HEK293T (cell line): Measurements from ENCODE around the gene GLMN.

ENCODE experiments used
- CTCF ChIA-PET: fragments of 350-600 bp; formaldehyde crosslinking; extraction: SDS; loops from one replicate; lab custom pipeline; 2021; ENCODE audit warnings: antibody characterized with exemption, inconsistent platforms; lab: Yijun Ruan, JAX
- POLR2A ChIA-PET: fragments of 350-600 bp; formaldehyde crosslinking; extraction: SDS; loops from one replicate; lab custom pipeline; 2020; ENCODE audit warnings: antibody characterized with exemption, inconsistent platforms; lab: Yijun Ruan, JAX
- DNase-seq: peaks from one replicate; pipeline ENCODE4 v3.0.0; 2012; ENCODE audit warnings: mixed read lengths; ENCODE audit errors: extremely low spot score
- ARNT ChIP-seq: fragments of 450-650 bp; IDR thresholded peaks from 2 replicates; pipeline ENCODE4 v1.6.1; 2017; ENCODE audit warnings: mild to moderate bottlenecking
- BHLHE40 ChIP-seq: fragments of 450-650 bp; IDR thresholded peaks from 2 replicates; pipeline ENCODE4 v1.6.1; 2016; ENCODE audit warnings: mild to moderate bottlenecking, moderate library complexity, borderline replicate concordance
- CTBP1 ChIP-seq: fragments of 450-650 bp; IDR thresholded peaks from 2 replicates; pipeline ENCODE4 v1.6.1; 2016; ENCODE audit warnings: borderline replicate concordance
- ELF4 ChIP-seq: fragments of 450-650 bp; IDR thresholded peaks from 2 replicates; pipeline ENCODE4 v1.6.1; 2017; ENCODE audit warnings: antibody characterized with exemption
- FOXA1 ChIP-seq: fragments of 450-650 bp; IDR thresholded peaks from 2 replicates; pipeline ENCODE4 v1.6.1; 2016; ENCODE audit warnings: mild to moderate bottlenecking
- FOXK2 ChIP-seq: fragments of 450-650 bp; IDR thresholded peaks from 2 replicates; pipeline ENCODE4 v1.6.1; 2016; ENCODE audit warnings: mild to moderate bottlenecking
- FOXM1 ChIP-seq: fragments of 450-650 bp; IDR thresholded peaks from 2 replicates; pipeline ENCODE4 v1.6.1; 2017; ENCODE audit warnings: mild to moderate bottlenecking, borderline replicate concordance
- HDGF ChIP-seq: fragments of 450-650 bp; IDR thresholded peaks from 2 replicates; pipeline ENCODE4 v1.6.1; 2017; ENCODE audit warnings: antibody characterized with exemption, borderline replicate concordance
- L3MBTL2 ChIP-seq: fragments of 450-650 bp; conservative IDR thresholded peaks from 2 replicates; pipeline ENCODE4 v1.6.1; 2016; ENCODE audit warnings: mild to moderate bottlenecking
- LEF1 ChIP-seq: fragments of 450-650 bp; IDR thresholded peaks from 2 replicates; pipeline ENCODE4 v1.6.1; 2017; ENCODE audit warnings: mild to moderate bottlenecking, borderline replicate concordance
- NFRKB ChIP-seq: fragments of 450-650 bp; IDR thresholded peaks from 2 replicates; pipeline ENCODE4 v1.6.1; 2016; ENCODE audit warnings: mild to moderate bottlenecking, moderate library complexity
- PKNOX1 ChIP-seq: fragments of 450-650 bp; IDR thresholded peaks from 2 replicates; pipeline ENCODE4 v1.6.1; 2016
- SP1 ChIP-seq: fragments of 450-650 bp; IDR thresholded peaks from 2 replicates; pipeline ENCODE4 v1.6.1; 2017
- SUZ12 ChIP-seq: fragments of 450-650 bp; IDR thresholded peaks from 2 replicates; pipeline ENCODE4 v1.6.1; 2016; ENCODE audit warnings: mild to moderate bottlenecking
- TARDBP ChIP-seq: fragments of 450-650 bp; IDR thresholded peaks from 2 replicates; pipeline ENCODE4 v1.6.1; 2016
- ZNF384 ChIP-seq: fragments of 450-650 bp; IDR thresholded peaks from 2 replicates; pipeline ENCODE4 v1.6.1; 2016

Gene GLMN

DNA sequence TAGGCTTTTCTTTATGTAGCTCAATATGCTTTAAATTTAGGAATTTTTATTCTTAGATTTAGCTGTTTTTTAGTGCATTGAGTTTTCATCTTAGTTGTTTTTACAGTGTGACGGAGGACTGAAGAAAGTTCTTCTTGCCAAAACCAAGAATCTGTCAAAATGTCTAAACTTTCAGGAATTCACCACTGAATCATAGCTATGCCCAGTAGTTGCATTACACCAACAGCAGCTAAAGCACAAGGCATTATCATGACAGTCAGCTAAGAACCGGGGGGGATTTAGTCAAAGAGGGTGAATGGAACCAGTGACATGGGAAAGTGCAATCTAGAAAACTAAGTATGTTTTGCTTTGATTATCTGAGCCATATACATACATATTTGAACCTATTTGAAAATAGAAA lies 87.6 kb downstream of the GLMN start:
- ChIA-PET CTCF (no interaction called here), POLR2A (no interaction called here)
- no peak for TF ChIP-seq NFRKB
- TF ChIP-seq BHLHE40, result no peak
- no peak for TF ChIP-seq SUZ12
- TF ChIP-seq SP1, result no peak
- TF ChIP-seq L3MBTL2, result no peak
- TF ChIP-seq LEF1, result no peak
- TF ChIP-seq CTBP1, result no peak
- no peak for TF ChIP-seq ARNT
- TF ChIP-seq ZNF384, result no peak
- TF ChIP-seq PKNOX1, result no peak
- no peak for DNase-seq

DNA sequence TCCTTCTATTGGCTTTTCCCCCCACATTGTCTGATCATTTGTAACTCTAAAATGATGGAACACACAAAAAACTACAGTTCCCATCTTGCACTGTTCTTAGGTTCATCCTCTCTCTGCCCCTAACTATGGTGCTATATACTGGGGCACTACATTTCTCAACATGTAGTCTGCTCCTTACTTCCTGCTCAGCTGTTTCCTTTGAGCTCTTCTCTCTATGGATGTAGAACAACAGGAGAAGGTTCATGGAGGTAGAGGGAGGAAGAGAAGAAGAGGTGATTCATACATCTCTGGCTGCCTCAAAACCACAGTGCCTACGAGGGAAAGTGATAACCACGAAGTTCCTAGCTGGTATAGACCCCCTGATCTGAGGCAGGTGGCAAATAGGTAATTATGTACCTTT lies 88.1 kb downstream of the GLMN start:
- DNase-seq, result no peak

DNA sequence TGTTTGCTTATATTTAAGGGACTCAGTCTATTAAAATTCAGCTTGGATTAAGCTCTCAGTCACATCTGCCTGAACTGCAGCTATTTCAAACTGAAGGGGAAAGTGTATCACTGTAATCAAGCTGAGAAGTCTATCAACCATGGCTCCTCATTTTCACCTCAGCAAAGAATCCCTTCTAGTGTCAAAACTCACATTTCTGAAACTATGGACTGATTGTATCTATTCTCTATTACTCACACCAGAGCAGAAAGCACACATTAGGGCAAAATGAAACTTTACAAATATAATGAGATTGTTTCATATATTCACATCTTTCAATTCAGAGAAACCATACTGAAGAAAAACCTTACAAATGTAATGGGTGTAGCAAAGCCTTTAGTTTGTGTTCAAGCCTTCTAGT lies 95.7 kb downstream of the GLMN start:
- POLR2A ChIA-PET, result no interaction called here
- no peak for DNase-seq
- no peak for TF ChIP-seq ELF4
- TF ChIP-seq BHLHE40, result no peak
- TF ChIP-seq FOXK2, result no peak
- no peak for TF ChIP-seq FOXM1
- TF ChIP-seq HDGF, result no peak
- CTCF ChIA-PET, result interaction anchor here (0.6 kb wide), 1 partner anchor 13 kb away, joined by 3 read pairs; no protein-coding TSS in a partner anchor

More for the DNA sequence above, 88.1 kb downstream of the GLMN start:
- POLR2A ChIA-PET, result no interaction called here
- CTCF ChIA-PET, result no interaction called here
- TF ChIP-seq L3MBTL2 (no peak), SUZ12 (no peak), ZNF384 (no peak), FOXM1 (no peak), FOXK2 (no peak), TARDBP (no peak), ELF4 (no peak), FOXA1 (no peak), SP1 (no peak), HDGF (no peak)

GRCh38 chr1:92201973-92202372 lies 96.8 kb downstream of the GLMN start:
- no peak for DNase-seq
- CTCF ChIA-PET, result no interaction called here
- POLR2A ChIA-PET, result no interaction called here
- TF ChIP-seq ZNF384 (no peak), ARNT (no peak), FOXM1 (no peak), SP1 (no peak), TARDBP (no peak), CTBP1 (no peak), L3MBTL2 (no peak), LEF1 (no peak)
